Body of pancreas (tissue), 4 donors: Measurements from ENCODE around the gene TSLP. TPM values are rescaled to one million over a fixed set of nuclear protein-coding genes. Genes with fewer than 3 reads are reported as not detected.

ENCODE experiments used
- ATAC-seq: fragments of 150-250 bp; one replicate; pipeline ENCODE4 v1.9.1; 2016
- DNase-seq, 4 donors: peaks; one replicate each; pipeline ENCODE4 v3.0.0-alpha.2; 2019
- H3K27ac ChIP-seq, 4 donors: fragments of 200-600 bp; sonication (generic); 1 replicate in 3 of 4; 2 replicates in 1 of 4; pipeline versions ENCODE4 v1.5.1 to v1.6.1; 2016 to 2019; ENCODE audit warnings: mild to moderate bottlenecking in 1 of 4, mixed read lengths in 1 of 4, moderate library complexity in 1 of 4
- H3K27me3 ChIP-seq, 2 donors: fragments of 200-600 bp; sonication (generic); one replicate each; pipeline ENCODE4 v1.6.0; 2016; ENCODE audit warnings: mild to moderate bottlenecking in 1 of 2
- H3K36me3 ChIP-seq, 2 donors: fragments of 200-600 bp; sonication (generic); replicated peaks in 1 of 2; 2 replicates each; pipeline ENCODE4 v1.5.1; 2016; ENCODE audit warnings: low read depth in 2 of 2; ENCODE audit not compliant: insufficient read depth in 1 of 2
- H3K4me1 ChIP-seq: fragments of 200-600 bp; sonication (generic); one replicate; pipeline ENCODE4 v1.6.0; 2016
- H3K4me3 ChIP-seq, 2 donors: fragments of 200-600 bp; sonication (generic); 1 replicate in 1 of 2; 2 replicates in 1 of 2; pipeline ENCODE4 v1.5.1; 2016 to 2019
- H3K9me3 ChIP-seq, 3 donors: fragments of 200-600 bp; sonication (generic); 1 replicate in 2 of 3; 2 replicates in 1 of 3; pipeline ENCODE4 v1.5.1; 2016
- CTCF ChIP-seq, 7 experiments: fragments of 450-650 bp in 4 of 7; fragments of 200-600 bp in 3 of 7; sonication (generic) in 3 of 7; IDR thresholded peaks; one replicate each; pipeline ENCODE4 v1.5.1; 2016 to 2019; ENCODE audit warnings: antibody characterized with exemption in 7 of 7
- POLR2A ChIP-seq, 3 donors: fragments of 450-650 bp; IDR thresholded peaks; one replicate each; pipeline ENCODE4 v1.6.1; 2016; ENCODE audit warnings: antibody characterized with exemption in 3 of 3, mild to moderate bottlenecking in 2 of 3
- WGBS, 2 donors: methylation state at CpG; one replicate each; pipeline ENCODE4 v1.1.5; 2017; 5-methylcytosine and 5-hydroxymethylcytosine counted together
- intact Hi-C: fragments of 100-400 bp; cut with DNase I; formaldehyde crosslinking; loops from one replicate; pipeline ENCODE4 v1.15.1; 2023
- total RNA-seq, 2 donors: library from RNA; depleted of rRNA; stranded (reverse); fragments of >200 nt; gene quantifications; one replicate each; pipeline ENCODE4 v1.1.0, GENCODE V29; 2016

The TSLP gene
- total RNA-seq, 2 donors from 2014 or later: 0.26 TPM; not detected in 1

GRCh38 chr5:111060169-111060568 lies 11.3 kb upstream of the TSLP start:
- intact Hi-C loops: no loop called here
- DNase-seq: no peak
- no peak overlapping the region for H3K4me3 ChIP-seq
- no peaks in the 10 kb centered on the region for H3K9me3 ChIP-seq
- no peak overlapping the region for H3K27ac ChIP-seq
- WGBS, 2 donors: 64 to 91% methylated on average over 2 of the region's 2 CpGs
- no peaks in the 10 kb centered on the region for H3K36me3 ChIP-seq
- TF ChIP-seq POLR2A (IDR thresholded peaks at IDR 0.05): no peak
- TF ChIP-seq CTCF (IDR thresholded peaks at IDR 0.05): no peak
- no peak for ATAC-seq
- H3K4me1 ChIP-seq: no peaks in the 10 kb centered on the region
- H3K27me3 ChIP-seq: peaks cover 0 to 5% of the 10 kb centered on the region in 2 donors

- Histone ChIP-seq H3K36me3 (no peaks in the 10 kb centered on the region), H3K4me1 (no peaks in the 10 kb centered on the region), H3K27ac (no peak overlapping the region), H3K9me3 (no peaks in the 10 kb centered on the region), H3K4me3 (no peak overlapping the region), H3K27me3 (peaks cover 0 to 8% of the 10 kb centered on the region in 2 donors)
- no peak for TF ChIP-seq POLR2A (IDR thresholded peaks at IDR 0.05)
- TF ChIP-seq CTCF (IDR thresholded peaks at IDR 0.05): no peak
- ATAC-seq (no peak), DNase-seq (no peak)
- intact Hi-C loops: no loop called here
Observed at GRCh38 chr5:111061618-111062017, 9.9 kb upstream of the TSLP start.

- peaks cover 0 to 8% of the 10 kb centered on the region in 2 donors for H3K27me3 ChIP-seq
- H3K36me3 ChIP-seq: no peaks in the 10 kb centered on the region
- TF ChIP-seq CTCF (IDR thresholded peaks at IDR 0.05) (peak in 1 of 7 experiments; percentile 24), POLR2A (IDR thresholded peaks at IDR 0.05) (no peak)
- DNase-seq: no peak
- ATAC-seq: no peak
- H3K4me1 ChIP-seq: no peaks in the 10 kb centered on the region
- no peaks in the 10 kb centered on the region for H3K9me3 ChIP-seq
- WGBS, 2 donors: 12 to 13% methylated on average over 3 of the region's 3 CpGs
- no peak overlapping the region for H3K27ac ChIP-seq
- no peak overlapping the region for H3K4me3 ChIP-seq
- intact Hi-C loops: no loop called here
Observed at GRCh38 chr5:111063709-111064322, 7.7 kb upstream of the TSLP start.

- peaks cover 0 to 4% of the 10 kb centered on the region in 2 donors for H3K27me3 ChIP-seq
- peaks cover 6% of the 10 kb centered on the region for H3K4me1 ChIP-seq
- DNase-seq: no peak
- ATAC-seq: no peak
- TF ChIP-seq POLR2A (IDR thresholded peaks at IDR 0.05) (no peak), CTCF (IDR thresholded peaks at IDR 0.05) (no peak)
- no peak overlapping the region for H3K4me3 ChIP-seq
- no peak overlapping the region for H3K27ac ChIP-seq
- 69 to 76% methylated on average over 2 of the region's 2 CpGs for WGBS, 2 donors
- no peaks in the 10 kb centered on the region for H3K36me3 ChIP-seq
- H3K9me3 ChIP-seq: no peaks in the 10 kb centered on the region
- intact Hi-C loops: no loop called here
Observed at GRCh38 chr5:111066261-111066938, 5.1 kb upstream of the TSLP start.

GRCh38 chr5:111068213-111068612 lies 3.3 kb upstream of the TSLP start:
- ATAC-seq (no peak), DNase-seq (no peak)
- H3K36me3 ChIP-seq: no peaks in the 10 kb centered on the region
- peaks cover 12% of the 10 kb centered on the region for H3K4me1 ChIP-seq
- no peak overlapping the region for H3K4me3 ChIP-seq
- no peak for TF ChIP-seq CTCF (IDR thresholded peaks at IDR 0.05)
- TF ChIP-seq POLR2A (IDR thresholded peaks at IDR 0.05): no peak
- H3K27me3 ChIP-seq: peaks cover 0 to 4% of the 10 kb centered on the region in 2 donors
- WGBS, 2 donors: 50% methylated on average over 2 of the region's 2 CpGs
- H3K27ac ChIP-seq: no peak overlapping the region
- H3K9me3 ChIP-seq: no peaks in the 10 kb centered on the region
- intact Hi-C loops: no loop called here
